Upper lobe of left lung (tissue), 4 donors: ENCODE results near the gene MIF4GD.

Experiments used
- CTCF ChIP-seq, 6 experiments: fragments of 450-650 bp in 4 of 6; fragments of 200-600 bp in 2 of 6; sonication (generic) in 2 of 6; IDR thresholded peaks; one replicate each; pipeline ENCODE4 v1.5.1; 2016 to 2019; ENCODE audit warnings: antibody characterized with exemption in 6 of 6
- EP300 ChIP-seq, 4 donors: sonication (generic); formaldehyde crosslinking; IDR thresholded peaks; one replicate each; pipeline ENCODE4 v1.5.1; 2017; ENCODE audit warnings: antibody characterized with exemption in 4 of 4, control low read depth in 2 of 4
- POLR2A ChIP-seq, 4 donors: fragments of 450-650 bp; IDR thresholded peaks; one replicate each; pipeline ENCODE4 v1.5.1; 2016 to 2017; ENCODE audit warnings: antibody characterized with exemption in 4 of 4, mild to moderate bottlenecking in 2 of 4
- POLR2AphosphoS5 ChIP-seq, 2 donors: sonication (generic); formaldehyde crosslinking; IDR thresholded peaks; one replicate each; pipeline ENCODE4 v1.5.1; 2017; ENCODE audit warnings: antibody characterized with exemption in 2 of 2

- TF ChIP-seq CTCF (IDR thresholded peaks at IDR 0.05) = no peak
- TF ChIP-seq POLR2A (IDR thresholded peaks at IDR 0.05) = no peak
- no peak for TF ChIP-seq POLR2AphosphoS5 (IDR thresholded peaks at IDR 0.05)
- no peak for TF ChIP-seq EP300 (IDR thresholded peaks at IDR 0.05)
These were observed 16.2 kb upstream of the MIF4GD start for GRCh38 chr17:75287221-75287620.
